Measurements from ENCODE around the gene CCDC172. TPM values are rescaled to one million over a fixed set of nuclear protein-coding genes. Genes with fewer than 3 reads are reported as not detected.

Gene CCDC172
- not detected in 2 replicates for total RNA-seq

GRCh38 chr10:116324227-116324950 lies at the start of gene CCDC172:
TSS of gene CCDC172 (plus strand) at chr10:116324448. CDS start at chr10:116325012, 564 bp downstream.

GRCh38 chr10:116427671-116428070 lies 103.4 kb downstream of the CCDC172 start, which contains the start of gene PNLIPRP3:
TSS of gene PNLIPRP3 (plus strand) at chr10:116427847. CDS start at chr10:116428013, 166 bp downstream.

Small RNAs within 50 kb of the gene (small RNA-seq; reads per million reads assigned to genes)
- gene SNRPGP6: not detected

Other genes with a start within 250 kb of the CCDC172 start
- under 0.01 TPM in 1 of 2 replicates, not detected in the other for gene GFRA1, start 51.2 kb upstream of the CCDC172 start, total RNA-seq
- not detected in 2 replicates for gene PNLIPRP3, start 103.4 kb downstream of the CCDC172 start, total RNA-seq
- gene PNLIP, start 221.5 kb downstream of the CCDC172 start, total RNA-seq: not detected in 2 replicates